GM21515 (cell line): ENCODE measurements around the gene TIMM13.

Experiments used
- ATAC-seq: cut with Tn5 transposase; IDR thresholded peaks from one replicate; pipeline ENCODE4 v1.9.1; 2021; ENCODE audit not compliant: unreplicated experiment

TIMM13 gene

GRCh38 chr19:2387367-2388288 is 39.8 kb downstream of the TIMM13 start:
- no peak for ATAC-seq

- no peak for ATAC-seq
Measured at GRCh38 chr19:2385053-2385721, 42.2 kb downstream of the TIMM13 start.

- no peak for ATAC-seq
Measured at GRCh38 chr19:2382530-2383222, 44.7 kb downstream of the TIMM13 start.

GRCh38 chr19:2381148-2381820 is 46.1 kb downstream of the TIMM13 start:
- ATAC-seq, result no peak

- ATAC-seq, result no peak
Measured at GRCh38 chr19:2380567-2380966, 46.8 kb downstream of the TIMM13 start.

GRCh38 chr19:2376784-2377519 is 50.4 kb downstream of the TIMM13 start:
- ATAC-seq, result no peak
